Measurements from ENCODE around the gene CLDN7.

The CLDN7 gene

GRCh38 chr17:7260651-7261378, 1.5 kb downstream of the CLDN7 start:
- Histone ChIP-seq H3K9me3 (ENCODE audit: low read length) (no peaks in the 10 kb centered on the region), H3K9ac (ENCODE audit: low read length) (no peak overlapping the region), H3K4me1 (ENCODE audit: insufficient read depth, low read length) (no peaks in the 10 kb centered on the region), H3K27ac (ENCODE audit: low read depth, low read length) (no peak overlapping the region), H3K36me3 (ENCODE audit: insufficient read depth, low read length) (peaks cover 21% of the 10 kb centered on the region), H3K4me3 (ENCODE audit: low read depth in 1 of 2, low read length in 2 of 2) (peak overlapping the region; percentile 14 to 21), H3K27me3 (ENCODE audit: control insufficient read depth in 1 of 2, insufficient read depth in 2 of 2, low read length in 2 of 2) (peaks cover 33 to 41% of the 10 kb centered on the region in 2 donors)

GRCh38 chr17:7260151-7260550, 2.1 kb downstream of the CLDN7 start:
- Histone ChIP-seq H3K4me1 (ENCODE audit: insufficient read depth, low read length) (no peaks in the 10 kb centered on the region), H3K27ac (ENCODE audit: low read depth, low read length) (no peak overlapping the region), H3K36me3 (ENCODE audit: insufficient read depth, low read length) (peaks cover 22% of the 10 kb centered on the region), H3K27me3 (ENCODE audit: control insufficient read depth in 1 of 2, insufficient read depth in 2 of 2, low read length in 2 of 2) (peaks cover 33 to 41% of the 10 kb centered on the region in 2 donors), H3K4me3 (ENCODE audit: low read depth in 1 of 2, low read length in 2 of 2) (no peak overlapping the region), H3K9me3 (ENCODE audit: low read length) (no peaks in the 10 kb centered on the region), H3K9ac (ENCODE audit: low read length) (no peak overlapping the region)

GRCh38 chr17:7259555-7259889, 2.8 kb downstream of the CLDN7 start:
- Histone ChIP-seq H3K4me3 (ENCODE audit: low read depth in 1 of 2, low read length in 2 of 2) (no peak overlapping the region), H3K36me3 (ENCODE audit: insufficient read depth, low read length) (peaks cover 28% of the 10 kb centered on the region), H3K27me3 (ENCODE audit: control insufficient read depth in 1 of 2, insufficient read depth in 2 of 2, low read length in 2 of 2) (peaks cover 31 to 39% of the 10 kb centered on the region in 2 donors), H3K9ac (ENCODE audit: low read length) (no peak overlapping the region), H3K27ac (ENCODE audit: low read depth, low read length) (no peak overlapping the region), H3K4me1 (ENCODE audit: insufficient read depth, low read length) (no peaks in the 10 kb centered on the region), H3K9me3 (ENCODE audit: low read length) (no peaks in the 10 kb centered on the region)

- Histone ChIP-seq H3K27me3 (ENCODE audit: control insufficient read depth in 1 of 2, insufficient read depth in 2 of 2, low read length in 2 of 2) (peaks cover 26 to 36% of the 10 kb centered on the region in 2 donors), H3K4me3 (ENCODE audit: low read depth in 1 of 2, low read length in 2 of 2) (no peak overlapping the region), H3K4me1 (ENCODE audit: insufficient read depth, low read length) (no peaks in the 10 kb centered on the region), H3K9ac (ENCODE audit: low read length) (no peak overlapping the region), H3K27ac (ENCODE audit: low read depth, low read length) (no peak overlapping the region), H3K9me3 (ENCODE audit: low read length) (no peaks in the 10 kb centered on the region), H3K36me3 (ENCODE audit: insufficient read depth, low read length) (peaks cover 34% of the 10 kb centered on the region)
Measured at GRCh38 chr17:7258731-7259554, 3.3 kb downstream of the CLDN7 start.

GRCh38 chr17:7256766-7257456, 5.4 kb downstream of the CLDN7 start:
- Histone ChIP-seq H3K4me1 (ENCODE audit: insufficient read depth, low read length) (peaks cover 9% of the 10 kb centered on the region), H3K4me3 (ENCODE audit: low read depth in 1 of 2, low read length in 2 of 2) (no peak overlapping the region), H3K27me3 (ENCODE audit: control insufficient read depth in 1 of 2, insufficient read depth in 2 of 2, low read length in 2 of 2) (peaks cover 9 to 17% of the 10 kb centered on the region in 2 donors), H3K9me3 (ENCODE audit: low read length) (no peaks in the 10 kb centered on the region), H3K36me3 (ENCODE audit: insufficient read depth, low read length) (peaks cover 35% of the 10 kb centered on the region), H3K9ac (ENCODE audit: low read length) (no peak overlapping the region), H3K27ac (ENCODE audit: low read depth, low read length) (no peak overlapping the region)

GRCh38 chr17:7254511-7254910, 7.8 kb downstream of the CLDN7 start:
- Histone ChIP-seq H3K4me3 (ENCODE audit: low read depth in 1 of 2, low read length in 2 of 2) (no peak overlapping the region), H3K9ac (ENCODE audit: low read length) (no peak overlapping the region), H3K27me3 (ENCODE audit: control insufficient read depth in 1 of 2, insufficient read depth in 2 of 2, low read length in 2 of 2) (no peaks in the 10 kb centered on the region), H3K27ac (ENCODE audit: low read depth, low read length) (no peak overlapping the region), H3K9me3 (ENCODE audit: low read length) (no peaks in the 10 kb centered on the region), H3K4me1 (ENCODE audit: insufficient read depth, low read length) (peaks cover 22% of the 10 kb centered on the region), H3K36me3 (ENCODE audit: insufficient read depth, low read length) (peaks cover 35% of the 10 kb centered on the region)

- Histone ChIP-seq H3K27me3 (ENCODE audit: control insufficient read depth in 1 of 2, insufficient read depth in 2 of 2, low read length in 2 of 2) (no peaks in the 10 kb centered on the region), H3K4me3 (ENCODE audit: low read depth in 1 of 2, low read length in 2 of 2) (peak overlapping the region; percentile 73 to 79), H3K36me3 (ENCODE audit: insufficient read depth, low read length) (peaks cover 24% of the 10 kb centered on the region), H3K9ac (ENCODE audit: low read length) (peak overlapping the region; percentile 91), H3K27ac (ENCODE audit: low read depth, low read length) (peak overlapping the region; percentile 92), H3K4me1 (ENCODE audit: insufficient read depth, low read length) (peaks cover 31% of the 10 kb centered on the region), H3K9me3 (ENCODE audit: low read length) (no peaks in the 10 kb centered on the region)
Measured at GRCh38 chr17:7253082-7253481, 9.2 kb downstream of the CLDN7 start.

- H3K27me3 ChIP-seq (ENCODE audit: control insufficient read depth in 1 of 2, insufficient read depth in 2 of 2, low read length in 2 of 2): no peaks in the 10 kb centered on the region
- H3K4me1 ChIP-seq (ENCODE audit: insufficient read depth, low read length): peaks cover 31% of the 10 kb centered on the region
- peak within 1 kb of the TSS; percentile 79 to 83 for H3K4me3 ChIP-seq (ENCODE audit: low read depth in 1 of 2, low read length in 2 of 2)
- peak within 1 kb of the TSS; percentile 91 for H3K9ac ChIP-seq (ENCODE audit: low read length)
- H3K9me3 ChIP-seq (ENCODE audit: low read length): no peaks in the 10 kb centered on the region
- peak within 1 kb of the TSS; percentile 92 for H3K27ac ChIP-seq (ENCODE audit: low read depth, low read length)
- H3K36me3 ChIP-seq (ENCODE audit: insufficient read depth, low read length): peaks cover 24% of the 10 kb centered on the region
Measured at GRCh38 chr17:7252176-7253043, 9.9 kb downstream of the CLDN7 start, which contains the start of gene ELP5. TSS of gene ELP5 (plus strand) at chr17:7252215. CDS start at chr17:7252551, 336 bp downstream.

GRCh38 chr17:7251661-7252175, 10.6 kb downstream of the CLDN7 start, which contains the start of gene CTDNEP1:
TSS of gene CTDNEP1 (minus strand) at chr17:7251734. CDS start at chr17:7251296, 438 bp downstream.
- H3K4me1 ChIP-seq (ENCODE audit: insufficient read depth, low read length): peaks cover 31% of the 10 kb centered on the region
- H3K27me3 ChIP-seq (ENCODE audit: control insufficient read depth in 1 of 2, insufficient read depth in 2 of 2, low read length in 2 of 2): no peaks in the 10 kb centered on the region
- H3K9ac ChIP-seq (ENCODE audit: low read length): peak within 1 kb of the TSS; percentile 91
- peaks cover 26% of the 10 kb centered on the region for H3K36me3 ChIP-seq (ENCODE audit: insufficient read depth, low read length)
- H3K9me3 ChIP-seq (ENCODE audit: low read length): no peaks in the 10 kb centered on the region
- H3K27ac ChIP-seq (ENCODE audit: low read depth, low read length): peak within 1 kb of the TSS; percentile 92
- peak within 1 kb of the TSS; percentile 79 to 83 for H3K4me3 ChIP-seq (ENCODE audit: low read depth in 1 of 2, low read length in 2 of 2)

- H3K4me1 ChIP-seq (ENCODE audit: insufficient read depth, low read length): peaks cover 31% of the 10 kb centered on the region
- peaks cover 27% of the 10 kb centered on the region for H3K36me3 ChIP-seq (ENCODE audit: insufficient read depth, low read length)
- peak overlapping the region; percentile 74 for H3K9ac ChIP-seq (ENCODE audit: low read length)
- no peaks in the 10 kb centered on the region for H3K27me3 ChIP-seq (ENCODE audit: control insufficient read depth in 1 of 2, insufficient read depth in 2 of 2, low read length in 2 of 2)
- H3K4me3 ChIP-seq (ENCODE audit: low read depth in 1 of 2, low read length in 2 of 2): peak overlapping the region; percentile 79 to 83
- no peaks in the 10 kb centered on the region for H3K9me3 ChIP-seq (ENCODE audit: low read length)
- peak overlapping the region; percentile 86 for H3K27ac ChIP-seq (ENCODE audit: low read depth, low read length)
Measured at GRCh38 chr17:7250695-7251627, 11.3 kb downstream of the CLDN7 start.

Measured in muscle layer of colon (tissue), 2 donors.